KBM-7 (cell line): Measurements from ENCODE around the gene SLC25A41.
"Not testable (repeated sequence)": the region's sequence is repeated elsewhere in the genome, so short reads cannot be mapped to it uniquely, and the experiment has no call there.

Experiments
- DNase-seq: peaks from one replicate; pipeline ENCODE4 v3.0.0-alpha.2; 2015
- in situ Hi-C: fragments of 300-500 bp; cut with MboI; formaldehyde crosslinking; loops from 2 replicates; pipeline ENCODE4 v1.14.3; 2020; ENCODE audit warnings: low sequenced_read_pairs, low pct_unique_long_range_greater_than_20kb, mixed read lengths

SLC25A41 gene

DNA sequence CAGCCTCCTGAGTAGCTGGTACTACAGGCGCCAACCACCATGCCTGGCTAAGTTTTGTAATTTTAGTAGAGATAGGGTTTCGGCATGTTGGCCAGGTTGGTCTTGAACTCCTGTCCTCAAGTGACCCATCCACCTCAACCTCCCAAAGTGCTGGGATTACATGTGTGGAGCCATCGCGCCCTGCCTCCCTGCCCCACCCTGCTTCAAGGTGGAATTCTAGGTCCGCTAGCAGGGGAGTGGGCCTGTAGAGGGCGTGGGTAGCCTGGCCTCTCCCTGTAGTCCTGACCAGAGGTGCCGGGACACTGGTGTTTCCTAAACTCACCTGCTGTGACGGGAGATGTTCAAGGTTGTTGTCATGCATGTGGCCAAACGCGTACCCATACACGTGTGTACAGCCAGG is 398 bp downstream of the SLC25A41 start:
- DNase-seq: no peak
- in situ Hi-C loops: no loop called here

DNA sequence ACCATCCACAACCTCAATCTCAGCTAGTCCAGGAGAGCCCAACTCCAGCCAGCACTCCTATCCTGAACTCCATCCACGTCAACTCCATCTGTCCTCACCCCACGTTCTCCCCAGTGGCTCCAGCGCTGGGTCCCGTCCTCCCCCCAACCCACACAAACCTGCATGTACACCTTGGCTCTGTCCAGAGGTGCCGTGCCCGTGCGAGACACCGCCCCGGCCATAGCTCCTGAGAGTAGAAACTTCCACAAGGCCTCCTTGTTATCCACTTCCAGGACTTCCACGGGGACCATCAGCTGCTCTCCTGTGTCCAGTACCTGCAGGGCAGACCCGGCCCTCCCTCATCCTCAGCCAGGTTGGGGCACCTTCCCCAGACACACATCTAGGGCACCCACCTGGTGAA is 1.7 kb downstream of the SLC25A41 start:
- in situ Hi-C loops: no loop called here
- no peak for DNase-seq

DNA sequence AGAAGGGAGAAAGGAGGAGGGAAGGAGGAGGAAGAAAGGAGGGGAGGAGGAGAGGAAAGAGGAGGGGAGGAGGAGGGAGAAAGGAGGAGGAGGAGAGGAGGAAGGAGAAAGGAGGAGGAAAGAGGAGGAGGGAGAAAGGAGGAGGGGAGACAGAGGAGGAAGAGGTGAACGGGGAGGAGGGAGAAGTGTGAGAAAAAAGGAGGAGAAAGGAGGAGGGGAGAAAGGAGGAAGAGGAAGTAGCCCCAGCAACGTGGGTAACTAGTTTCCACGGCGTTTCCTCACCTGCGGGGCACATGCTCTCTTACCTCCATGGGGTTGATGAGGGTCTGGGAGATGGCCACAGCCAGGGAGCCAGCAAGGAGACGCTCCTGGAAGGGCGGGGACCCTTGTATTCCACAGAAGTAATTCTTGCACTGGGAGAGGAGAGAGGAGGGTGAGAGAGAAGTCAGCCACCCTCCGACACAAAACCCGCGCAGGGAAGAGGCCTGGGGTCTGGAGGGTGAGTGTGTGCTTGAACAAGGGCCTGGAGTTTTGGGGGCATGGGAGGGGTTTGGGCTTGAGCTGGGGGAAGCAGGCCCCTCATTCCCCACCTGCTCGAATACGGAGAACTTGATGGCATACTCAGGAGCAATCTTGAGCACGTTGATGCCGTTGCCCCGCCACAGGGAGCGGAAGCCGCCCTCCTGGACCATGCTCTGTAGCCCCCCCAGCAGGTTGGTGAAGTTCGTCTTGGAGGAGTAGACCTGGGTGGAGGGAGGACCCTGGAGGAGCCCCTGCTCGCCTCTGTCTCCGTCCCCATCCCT is 3.9 kb downstream of the SLC25A41 start:
- in situ Hi-C loops: no loop called here
- peak; percentile 25 for DNase-seq

DNA sequence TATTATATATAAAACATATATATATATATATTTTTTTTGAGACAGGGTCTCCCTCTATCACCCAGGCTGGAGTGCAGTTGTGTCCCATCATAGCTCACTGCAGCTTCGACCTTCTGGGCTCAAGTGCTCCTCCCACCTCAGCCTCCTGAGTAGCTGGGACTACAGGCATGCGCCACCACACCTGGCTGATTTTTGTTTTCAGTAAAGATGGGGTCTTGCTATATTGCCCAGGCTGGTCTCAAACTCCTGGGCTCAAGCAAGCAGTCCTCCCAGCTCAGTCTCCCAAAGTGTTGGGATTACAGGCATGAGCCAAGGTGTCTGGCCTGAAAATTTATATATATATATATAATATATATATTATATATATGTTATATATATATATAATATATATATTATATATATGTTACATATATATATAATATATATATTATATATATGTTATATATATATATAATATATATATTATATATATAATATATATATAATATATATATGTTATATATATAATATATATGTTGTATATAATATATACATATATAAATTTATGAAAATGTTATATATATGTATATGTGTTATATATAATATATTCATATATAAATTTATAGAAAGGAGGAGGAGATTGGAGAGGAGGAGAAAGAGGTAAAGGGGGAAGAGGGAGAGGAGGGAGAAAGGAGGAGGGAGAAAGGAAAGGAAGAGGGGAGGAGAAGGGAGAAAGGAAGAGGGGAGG is 4.7 kb downstream of the SLC25A41 start:
- DNase-seq, in situ Hi-C loops: not testable (repeated sequence)

DNA sequence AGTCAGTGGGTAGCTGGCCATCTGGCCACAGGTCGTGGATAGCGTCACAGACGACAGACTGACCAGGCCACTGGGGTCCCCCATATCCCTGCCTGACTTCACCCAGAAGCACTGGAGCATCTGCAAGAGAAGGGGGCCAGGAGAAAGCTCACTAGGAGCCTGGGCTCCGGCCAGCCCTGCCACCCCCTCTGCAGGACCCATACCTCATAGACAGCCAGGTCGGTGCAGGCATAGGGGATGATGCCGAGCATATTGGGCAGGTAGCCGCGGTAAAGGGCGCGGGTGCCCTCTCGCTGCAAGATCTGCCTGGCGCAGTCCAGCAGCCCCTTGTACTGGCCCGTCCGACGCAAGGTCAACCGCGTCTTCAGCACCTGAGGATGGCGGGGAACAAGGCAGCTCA is 6.4 kb downstream of the SLC25A41 start:
- DNase-seq: no peak
- in situ Hi-C loops: no loop called here

DNA sequence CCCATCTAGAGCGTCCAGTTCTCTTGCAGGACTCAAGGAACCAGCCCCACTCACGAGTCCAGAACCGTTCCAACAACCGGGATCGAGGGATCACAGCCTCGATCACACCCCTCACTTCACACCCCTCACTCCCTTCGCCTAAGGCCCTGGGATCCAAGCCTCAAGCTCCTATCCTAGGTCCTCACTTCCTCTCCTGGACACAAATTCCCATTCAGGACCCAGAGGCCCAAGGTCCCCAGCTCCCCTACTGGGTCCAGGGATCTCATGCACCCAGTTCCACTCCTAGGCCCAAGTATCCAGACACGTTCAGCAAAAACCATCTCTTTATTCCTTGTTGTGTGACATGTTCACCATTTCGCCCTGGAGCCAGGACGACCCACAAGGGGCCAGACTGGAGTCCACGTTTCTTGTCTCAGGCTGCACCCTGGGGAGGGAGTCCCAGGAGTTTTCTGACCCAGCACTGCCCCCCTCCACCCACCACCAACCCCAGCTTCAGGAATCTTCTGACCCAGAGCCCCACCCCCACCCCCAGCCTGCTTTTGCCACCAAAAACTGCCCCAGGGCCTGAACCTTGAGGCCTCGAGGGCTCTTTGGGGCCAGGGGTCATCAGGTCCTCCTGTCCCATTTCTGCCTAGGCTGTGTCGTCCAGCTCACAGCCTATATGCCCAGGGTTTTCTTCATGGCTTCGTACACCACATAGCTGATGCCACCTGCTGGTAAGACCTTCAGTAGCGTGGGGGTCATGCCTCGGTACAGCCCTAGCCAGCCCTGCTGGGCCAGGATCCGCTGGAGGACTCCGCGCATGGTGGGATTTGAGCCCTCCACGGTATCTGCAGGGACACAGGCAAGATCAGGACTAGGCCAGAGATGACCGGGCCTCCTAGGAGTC is 7.6 kb downstream of the SLC25A41 start:
- in situ Hi-C loops: no loop called here
- DNase-seq: peak; percentile 27

DNA sequence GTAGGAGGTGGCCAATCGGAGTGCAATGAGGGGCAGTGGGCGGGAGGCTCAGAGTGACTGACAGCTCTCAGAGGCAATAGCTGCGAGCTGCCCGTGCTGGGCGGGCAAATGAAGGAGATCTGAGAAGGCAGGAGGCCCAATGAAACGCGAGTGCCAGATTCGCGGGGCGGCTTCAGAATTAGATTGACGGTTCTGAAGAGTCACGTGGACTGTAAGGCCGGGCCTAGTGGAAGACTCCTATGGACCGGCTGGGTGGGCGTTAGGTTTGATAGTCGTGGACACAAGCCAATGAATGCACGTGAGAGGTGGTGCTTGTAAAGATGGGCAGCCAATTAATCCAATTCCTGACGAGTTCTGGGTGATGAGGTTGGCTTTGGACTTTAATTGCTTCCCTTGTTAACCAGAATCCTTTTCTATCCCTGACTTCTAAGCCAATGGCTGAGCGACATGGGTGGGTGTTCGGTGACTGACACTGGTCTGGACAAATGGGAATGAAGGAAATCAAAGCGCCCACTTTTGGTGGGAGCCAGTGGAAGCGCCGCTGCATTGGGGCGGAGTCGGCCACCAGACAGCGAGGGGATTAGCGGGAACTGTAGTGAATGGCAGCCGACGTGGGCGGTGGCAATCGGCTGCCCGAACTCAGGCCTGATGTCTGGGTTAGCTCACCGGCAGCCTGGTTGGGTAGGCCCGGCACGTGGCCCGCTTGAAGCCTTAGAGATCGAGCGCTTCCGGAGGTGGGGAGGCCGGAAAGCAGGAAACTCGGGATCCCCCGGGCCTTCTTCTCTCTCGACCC is 8.4 kb downstream of the SLC25A41 start:
- in situ Hi-C loops: no loop called here

DNA sequence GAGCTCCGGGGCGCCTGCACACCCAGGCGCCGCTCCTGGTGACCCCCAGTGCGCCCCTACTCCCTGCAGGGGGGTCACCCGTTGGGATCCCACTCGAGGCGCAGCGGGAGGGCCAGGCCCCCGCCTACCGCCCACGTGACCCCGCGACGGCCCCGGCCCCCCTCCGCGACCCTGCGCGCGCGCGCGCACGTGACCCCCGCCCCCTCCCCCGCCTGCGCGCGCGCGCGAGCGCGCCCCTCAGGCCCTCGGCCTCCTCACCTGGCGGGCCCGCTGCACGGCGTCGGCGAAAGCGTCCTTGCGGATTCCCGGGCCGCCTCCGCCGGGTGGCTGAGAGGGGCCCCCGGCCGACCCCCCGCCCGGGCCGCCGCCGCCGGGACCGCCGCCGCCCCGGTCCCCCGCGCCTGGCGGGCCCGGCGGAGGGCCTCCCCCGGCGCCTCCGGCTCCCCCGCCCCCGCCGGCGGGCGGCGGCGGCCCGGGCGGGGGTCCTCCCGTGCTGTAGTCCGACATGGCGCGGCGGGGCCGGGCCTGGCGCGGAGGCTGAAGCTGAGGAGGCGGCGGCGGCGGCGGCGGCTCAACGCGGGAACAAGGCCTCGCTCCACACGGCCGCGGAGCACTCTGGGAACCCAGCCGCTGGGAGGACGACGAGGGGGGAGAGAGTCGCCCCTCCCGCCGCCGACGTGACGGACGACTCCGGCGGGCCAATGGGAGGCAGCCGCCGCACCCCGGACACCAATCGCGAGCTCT is 9.2 kb downstream of the SLC25A41 start, which contains the start of gene KHSRP:
TSS of gene KHSRP (minus strand) at position 617 of the 744 bp plus-strand sequence. CDS start at position 507, 110 bp downstream.
- DNase-seq: no peak
- in situ Hi-C loops: no loop called here

More for the DNA sequence above, 8.4 kb downstream of the SLC25A41 start:
- DNase-seq: peak; percentile 100

DNA sequence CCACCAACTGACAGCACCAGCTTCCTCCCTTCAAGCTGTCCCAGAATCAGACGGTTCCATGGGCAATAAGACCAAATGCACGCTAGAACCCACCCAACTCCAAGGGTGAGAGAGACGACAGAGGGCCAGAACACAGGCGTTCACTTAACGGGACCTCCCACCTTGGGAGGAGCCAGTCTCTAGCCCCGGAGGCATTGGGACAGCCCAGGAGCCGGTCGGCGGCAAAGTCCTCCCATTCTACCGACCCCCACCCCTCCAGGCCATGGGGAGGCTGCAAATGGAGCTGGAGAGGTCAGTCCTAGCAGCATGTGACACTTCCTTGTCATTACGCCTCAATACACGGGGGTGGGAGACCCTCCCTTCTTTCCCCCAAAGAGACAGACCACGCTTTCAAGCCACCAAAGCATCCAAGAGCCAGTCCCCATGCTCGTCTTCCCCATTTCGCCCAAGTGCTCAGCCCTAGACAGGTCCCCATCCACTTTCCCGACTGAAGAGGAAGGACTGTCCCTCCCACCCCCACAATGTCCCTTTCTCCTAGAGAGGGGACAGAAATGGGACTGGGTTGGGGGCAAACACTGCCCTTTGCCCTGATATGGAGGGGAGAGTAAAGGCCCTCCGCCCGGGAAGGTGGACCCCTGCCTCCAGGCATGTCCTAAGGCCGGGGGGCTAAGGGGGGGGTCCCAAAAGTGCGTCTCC is 9.9 kb downstream of the SLC25A41 start:
- peak; percentile 49 for DNase-seq
- in situ Hi-C loops: no loop called here

DNA sequence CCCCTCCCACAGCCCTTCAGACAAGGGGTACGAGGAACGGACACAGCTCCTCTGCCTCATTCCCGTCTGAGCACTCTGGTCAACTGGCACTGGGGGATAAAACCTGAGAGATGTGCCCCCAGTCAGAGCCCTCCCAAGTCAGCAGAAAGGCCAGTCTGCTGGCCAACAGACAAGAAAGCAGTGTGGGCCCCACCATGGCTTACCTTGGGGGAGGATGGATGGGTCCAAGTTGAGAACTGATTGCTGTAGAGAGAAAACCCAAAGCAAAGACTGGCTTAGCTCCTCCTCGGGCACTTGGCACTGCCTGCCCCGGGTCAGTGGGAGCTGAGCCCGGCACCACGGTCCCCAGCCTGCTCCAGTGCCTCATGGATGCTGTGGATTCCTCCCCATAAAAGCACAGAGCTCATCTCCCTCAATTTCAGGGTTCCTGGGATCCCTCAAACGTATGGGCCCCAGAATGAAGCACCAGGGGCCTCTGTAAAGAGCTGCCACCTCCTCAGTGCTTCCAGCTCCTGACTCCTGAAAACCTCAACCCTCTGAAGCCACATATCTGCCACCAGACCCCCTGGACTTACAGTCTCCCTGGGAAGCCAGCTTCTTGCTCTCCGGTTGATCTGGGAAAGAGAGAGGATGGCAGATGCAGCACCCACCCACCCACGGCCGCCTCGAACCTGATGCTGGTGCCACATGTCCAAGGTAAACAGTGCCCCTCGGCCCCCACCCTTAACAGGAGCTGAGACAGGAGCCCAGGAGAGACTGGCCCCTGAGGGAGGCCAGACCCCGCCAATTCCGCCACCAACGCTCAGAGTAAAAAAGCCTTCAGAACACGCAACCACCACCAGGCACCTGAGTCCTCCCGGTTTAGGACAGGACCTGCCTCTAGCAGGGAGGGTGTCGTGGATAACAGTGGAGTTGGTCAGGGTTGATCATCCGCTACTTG is 12.2 kb downstream of the SLC25A41 start:
- no peak for DNase-seq
- in situ Hi-C loops: no loop called here

DNA sequence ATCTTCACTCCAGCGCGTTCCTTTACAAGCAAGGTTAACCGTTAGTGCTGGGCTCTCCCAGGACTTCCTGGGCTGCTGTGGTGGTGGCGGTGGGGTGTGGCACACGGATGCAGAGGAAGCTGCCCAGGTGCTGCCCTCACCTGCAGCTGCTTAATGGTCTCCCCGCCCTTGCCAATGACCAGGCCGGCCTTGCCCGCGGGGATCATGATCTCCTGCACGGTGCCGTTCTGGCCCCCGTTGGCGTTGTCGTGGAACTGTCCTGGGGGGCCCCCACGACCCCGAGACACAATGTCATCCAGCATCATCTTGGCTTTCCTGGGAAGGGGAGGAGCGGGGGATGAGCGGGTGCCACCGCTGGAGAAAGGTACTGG is 15.0 kb downstream of the SLC25A41 start:
- no peak for DNase-seq
- in situ Hi-C loops: no loop called here

DNA sequence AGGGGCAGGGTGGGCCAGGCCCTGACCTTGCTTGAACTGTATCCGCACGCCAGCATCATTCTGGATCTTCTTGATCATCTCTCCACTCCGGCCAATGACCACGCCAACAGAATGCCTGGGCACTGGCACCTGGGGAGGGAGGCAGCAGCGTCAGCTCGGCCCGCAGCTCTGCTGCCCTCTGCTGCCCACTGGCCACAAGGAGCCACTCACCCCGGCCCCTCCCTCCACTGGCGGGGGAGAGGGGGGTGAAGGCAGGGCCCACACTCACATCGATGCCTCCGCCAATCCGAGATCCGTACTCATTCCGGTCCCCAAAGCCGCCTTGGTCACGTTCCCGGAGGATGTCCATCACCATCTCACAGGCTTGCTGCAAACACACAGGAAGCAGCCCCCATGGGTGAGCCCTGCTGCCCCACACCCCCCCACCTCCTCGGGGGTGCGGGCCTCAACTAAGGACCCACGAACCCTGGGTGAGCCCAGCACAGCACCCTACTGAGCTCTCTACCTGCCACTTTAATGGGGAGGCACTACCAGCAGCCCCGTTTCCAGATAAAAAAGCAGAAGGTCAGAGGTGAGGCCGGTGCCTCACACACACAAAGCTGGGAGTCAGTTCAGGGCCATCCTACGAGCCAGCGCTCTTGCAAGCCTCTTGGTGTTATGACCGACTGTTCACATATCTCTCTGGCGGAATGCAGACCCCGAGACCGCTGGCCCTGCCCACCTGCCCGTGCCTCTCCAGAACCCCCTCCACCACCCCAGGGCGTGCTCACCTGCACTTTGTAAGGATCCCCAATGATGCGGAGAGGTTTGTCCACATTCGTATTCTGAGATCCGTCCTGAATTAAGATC is 15.6 kb downstream of the SLC25A41 start:
- in situ Hi-C loops: no loop called here
- DNase-seq: no peak

DNA sequence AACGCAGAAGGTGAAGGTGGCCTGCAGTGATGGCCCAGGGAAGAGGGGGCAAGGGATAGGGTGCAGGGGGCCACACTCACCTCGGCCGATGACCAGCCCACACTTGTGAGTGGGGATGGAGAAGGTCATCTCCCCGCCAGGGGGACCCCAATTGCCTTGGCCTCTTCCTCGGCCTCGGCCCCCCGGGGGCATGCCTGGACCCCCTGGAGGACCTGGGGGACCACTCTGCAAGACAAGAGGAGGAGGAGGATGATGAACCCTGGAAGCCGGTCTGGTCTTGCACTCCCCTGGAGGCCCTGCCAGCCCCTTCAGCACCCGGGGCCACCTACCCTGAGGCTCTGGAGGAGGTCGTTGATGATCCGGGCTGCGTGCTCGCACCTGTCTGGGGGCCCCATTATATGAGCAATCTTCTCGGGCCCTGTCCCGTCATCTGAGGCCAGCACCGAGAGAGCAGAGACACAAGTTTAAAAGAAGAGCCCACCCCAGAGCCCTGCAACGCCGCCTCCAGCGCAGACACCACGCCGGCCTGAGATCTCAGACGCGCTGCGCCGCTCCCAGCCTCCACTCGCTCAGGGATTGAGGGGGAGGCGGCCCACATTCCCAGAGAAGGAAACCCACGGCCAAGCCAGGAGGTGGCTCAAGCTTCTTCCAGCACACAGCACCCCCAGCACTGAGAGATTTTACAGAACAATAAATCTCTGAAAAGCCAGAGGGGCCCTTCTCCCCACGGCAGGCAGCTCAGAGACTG is 16.7 kb downstream of the SLC25A41 start:
- in situ Hi-C loops: no loop called here
- no peak for DNase-seq

DNA sequence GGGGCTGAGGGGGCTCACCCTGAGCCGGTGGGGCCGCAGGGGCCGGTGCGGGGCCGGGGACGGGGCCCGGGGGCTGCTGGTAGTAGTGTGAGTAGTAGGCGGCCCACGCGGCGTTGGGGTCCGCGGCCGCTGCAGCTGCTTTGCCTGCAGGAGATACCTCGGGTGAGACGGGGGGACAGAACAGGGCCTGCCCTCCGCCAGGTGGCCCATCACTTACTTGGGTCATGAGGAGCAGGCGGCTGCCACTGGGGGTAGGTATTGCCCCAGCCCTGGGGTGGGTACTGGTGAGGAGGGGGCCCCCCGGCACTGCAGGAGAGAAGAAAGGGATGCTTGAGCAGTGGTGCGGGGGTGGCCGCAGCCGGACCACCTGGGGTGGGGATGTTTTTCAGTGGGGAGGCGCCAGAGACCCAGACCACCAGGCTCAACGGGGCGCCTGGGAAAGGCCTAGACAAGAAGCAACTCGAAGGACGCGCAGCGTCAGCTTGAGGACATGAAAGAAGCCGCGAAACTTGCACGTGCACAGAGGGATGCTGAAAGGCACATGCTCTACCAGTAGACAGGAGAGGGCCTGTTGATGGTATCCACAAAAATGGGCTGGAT is 17.9 kb downstream of the SLC25A41 start:
- in situ Hi-C loops: no loop called here
- DNase-seq: no peak
